Measurements from ENCODE around the gene PKD2. TPM values are rescaled to one million over a fixed set of nuclear protein-coding genes. Genes with fewer than 3 reads are reported as not detected.
A peak's percentile ranks its signal among the peaks of the same experiment; 100 is the strongest.

The PKD2 gene
- total RNA-seq, 1 experiment from 2014 or later, result 21.4 TPM

DNA sequence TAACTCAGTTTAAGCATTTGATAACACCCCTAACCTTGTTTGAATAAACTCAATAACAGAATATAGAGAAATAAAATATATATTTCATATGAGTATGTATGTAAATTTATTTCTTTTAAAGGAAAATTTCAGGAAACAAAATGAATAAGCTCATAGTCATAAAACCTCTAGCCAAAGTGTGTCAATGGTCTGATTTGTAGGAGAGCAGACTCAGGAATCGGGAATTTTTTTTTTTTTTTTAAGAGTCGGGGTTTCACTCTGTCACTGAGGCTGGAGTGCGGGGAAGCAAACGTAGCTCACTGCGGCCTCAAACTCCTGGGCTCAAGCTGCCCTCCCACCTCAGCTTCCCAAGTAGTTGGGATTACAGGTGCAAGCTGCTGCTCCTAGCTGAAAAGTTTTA, 2.4 kb downstream of the PKD2 start:
- Mint-ChIP-seq H3K4me3 (no peak overlapping the region), H3K36me3 (no peaks in the 10 kb centered on the region), H3K27me3 (ENCODE audit: low read depth) (peaks cover 23% of the 10 kb centered on the region), H3K9me3 (no peaks in the 10 kb centered on the region), H3K27ac (no peak overlapping the region), H3K4me1 (peaks cover 64% of the 10 kb centered on the region)
- ChIA-PET CTCF (interaction anchor here (0.7 to 3.4 kb wide), 3 partner anchors 23 to 157 kb away, joined by 3 to 19 read pairs (median 3); no protein-coding TSS in a partner anchor), POLR2A (interaction anchor here (0.7 kb wide), 1 partner anchor 179 kb away, joined by 4 read pairs; no protein-coding TSS in a partner anchor)
- DNase-seq (ENCODE audit: low spot score) (no peak), ATAC-seq (no peak)
- TF ChIP-seq ZNF219 (CRISPR knock-in tag; IDR thresholded peaks at IDR 0.05; ENCODE audit: borderline replicate concordance), result no peak
- TF ChIP-seq, protein P1, sequence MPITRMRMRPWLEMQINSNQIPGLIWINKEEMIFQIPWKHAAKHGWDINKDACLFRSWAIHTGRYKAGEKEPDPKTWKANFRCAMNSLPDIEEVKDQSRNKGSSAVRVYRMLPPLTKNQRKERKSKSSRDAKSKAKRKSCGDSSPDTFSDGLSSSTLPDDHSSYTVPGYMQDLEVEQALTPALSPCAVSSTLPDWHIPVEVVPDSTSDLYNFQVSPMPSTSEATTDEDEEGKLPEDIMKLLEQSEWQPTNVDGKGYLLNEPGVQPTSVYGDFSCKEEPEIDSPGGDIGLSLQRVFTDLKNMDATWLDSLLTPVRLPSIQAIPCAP (CRISPR knock-in tag; IDR thresholded peaks at IDR 0.05), result no peak

GRCh38 chr4:88010966-88011365, 3.5 kb downstream of the PKD2 start:
- ChIA-PET CTCF (interaction anchor here (0.6 to 3.4 kb wide), 3 partner anchors 22 to 342 kb away, joined by 3 to 19 read pairs (median 3); no protein-coding TSS in a partner anchor), POLR2A (no interaction called here)
- peaks cover 12% of the 10 kb centered on the region for H3K27me3 Mint-ChIP-seq (ENCODE audit: low read depth)
- DNase-seq (ENCODE audit: low spot score), result no peak
- TF ChIP-seq EMX1 (CRISPR knock-in tag; IDR thresholded peaks at IDR 0.05) (no peak), ZBTB43 (CRISPR knock-in tag; IDR thresholded peaks at IDR 0.05) (no peak), MXD4 (CRISPR knock-in tag; IDR thresholded peaks at IDR 0.05; ENCODE audit: borderline replicate concordance) (no peak), FOXJ3 (CRISPR knock-in tag; IDR thresholded peaks at IDR 0.05; ENCODE audit: borderline replicate concordance) (no peak), CBFB (CRISPR knock-in tag; IDR thresholded peaks at IDR 0.05; ENCODE audit: low read depth) (no peak), AFF4 (CRISPR knock-in tag; IDR thresholded peaks at IDR 0.05; ENCODE audit: borderline replicate concordance) (no peak), ZNF423 (CRISPR knock-in tag; IDR thresholded peaks at IDR 0.05) (no peak), USF2 (CRISPR knock-in tag; IDR thresholded peaks at IDR 0.05) (no peak), GABPB1 (CRISPR knock-in tag; IDR thresholded peaks at IDR 0.05) (no peak)
- peak overlapping the region; percentile 18; the same call in 1 of the 2 replicates for H3K4me3 Mint-ChIP-seq
- peaks cover 71% of the 10 kb centered on the region for H3K4me1 Mint-ChIP-seq
- H3K36me3 Mint-ChIP-seq, result no peaks in the 10 kb centered on the region
- ATAC-seq, result no peak
- H3K9me3 Mint-ChIP-seq, result no peaks in the 10 kb centered on the region
- H3K27ac Mint-ChIP-seq, result peak overlapping the region; percentile 82

GRCh38 chr4:88012647-88013046, 5.2 kb downstream of the PKD2 start:
- H3K9me3 Mint-ChIP-seq, result no peaks in the 10 kb centered on the region
- H3K36me3 Mint-ChIP-seq, result no peaks in the 10 kb centered on the region
- H3K4me1 Mint-ChIP-seq, result peaks cover 64% of the 10 kb centered on the region
- ATAC-seq (no peak), DNase-seq (ENCODE audit: low spot score) (no peak)
- no peaks in the 10 kb centered on the region for H3K27me3 Mint-ChIP-seq (ENCODE audit: low read depth)
- no peak overlapping the region for H3K4me3 Mint-ChIP-seq
- ChIA-PET POLR2A (no interaction called here), CTCF (interaction anchor here (3.3 kb wide), 1 partner anchor 20 kb away, joined by 12 read pairs; no protein-coding TSS in a partner anchor)
- peak overlapping the region; percentile 10; the same call in 1 of the 2 replicates for H3K27ac Mint-ChIP-seq
- TF ChIP-seq ZSCAN18 (CRISPR knock-in tag; IDR thresholded peaks at IDR 0.05) (no peak), ZNF121 (CRISPR knock-in tag; IDR thresholded peaks at IDR 0.05) (no peak), IRF2 (CRISPR knock-in tag; IDR thresholded peaks at IDR 0.05; ENCODE audit: borderline replicate concordance, low read depth) (no peak), TEAD4 (CRISPR knock-in tag; IDR thresholded peaks at IDR 0.05) (no peak), SMAD3 (CRISPR knock-in tag; IDR thresholded peaks at IDR 0.05; ENCODE audit: borderline replicate concordance) (no peak), FOXP4 (CRISPR knock-in tag; IDR thresholded peaks at IDR 0.05) (no peak), KAT7 (CRISPR knock-in tag; IDR thresholded peaks at IDR 0.05; ENCODE audit: borderline replicate concordance) (no peak), ZNF317 (CRISPR knock-in tag; IDR thresholded peaks at IDR 0.05; ENCODE audit: borderline replicate concordance, low read depth) (no peak), NFE2L1 (CRISPR knock-in tag; IDR thresholded peaks at IDR 0.05) (no peak), HMGA2 (CRISPR knock-in tag; IDR thresholded peaks at IDR 0.05) (no peak), CREB1 (CRISPR knock-in tag; IDR thresholded peaks at IDR 0.05) (no peak)
